Measurements from ENCODE around the gene TUFT1. TPM values are rescaled to one million over a fixed set of nuclear protein-coding genes. Genes with fewer than 3 reads are reported as not detected.
A peak's percentile ranks its signal among the peaks of the same experiment; 100 is the strongest.
"Not testable (repeated sequence)": the region's sequence is repeated elsewhere in the genome, so short reads cannot be mapped to it uniquely, and the experiment has no call there.

Gene TUFT1
- polyA plus RNA-seq, 1 donor = 9.5 TPM

DNA sequence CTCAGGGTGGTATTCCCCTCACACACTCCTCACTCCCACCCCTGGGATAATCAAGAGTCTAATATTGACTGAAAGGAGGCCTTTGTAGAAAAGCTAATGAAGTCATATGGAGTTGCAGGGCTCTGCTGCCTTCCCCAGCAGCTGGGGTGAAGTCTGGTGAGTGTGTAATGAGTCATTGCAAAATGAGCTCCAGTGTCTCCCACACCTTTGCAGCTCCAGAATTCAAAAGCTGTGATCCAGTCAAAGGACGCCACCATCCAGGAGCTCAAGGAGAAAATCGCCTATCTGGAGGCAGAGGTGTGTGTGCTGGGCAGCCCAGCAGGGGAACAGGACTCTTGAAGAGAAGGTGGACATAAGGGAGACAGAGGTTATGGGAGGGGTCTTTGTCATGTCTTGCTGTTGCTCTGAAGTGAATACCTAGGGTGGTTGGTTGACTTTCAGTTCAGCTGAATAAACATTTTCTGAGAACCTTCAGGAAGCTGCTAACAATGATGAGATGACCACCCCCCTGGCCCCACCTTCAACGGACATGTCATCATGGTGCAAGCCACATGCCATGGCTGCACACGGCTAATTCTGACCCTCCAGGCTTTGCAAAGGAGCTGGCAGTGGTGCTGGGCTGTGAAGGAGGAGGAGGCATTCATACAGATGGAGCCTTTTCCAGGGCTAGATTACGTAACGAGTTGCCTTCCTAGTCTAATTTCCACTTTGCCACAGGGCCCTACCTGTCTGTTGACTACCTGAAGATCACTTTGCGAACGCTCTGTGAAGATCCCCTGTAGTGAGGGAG is 39.5 kb downstream of the TUFT1 start:
- DNase-seq (ENCODE audit: low read depth) = no peak

DNA sequence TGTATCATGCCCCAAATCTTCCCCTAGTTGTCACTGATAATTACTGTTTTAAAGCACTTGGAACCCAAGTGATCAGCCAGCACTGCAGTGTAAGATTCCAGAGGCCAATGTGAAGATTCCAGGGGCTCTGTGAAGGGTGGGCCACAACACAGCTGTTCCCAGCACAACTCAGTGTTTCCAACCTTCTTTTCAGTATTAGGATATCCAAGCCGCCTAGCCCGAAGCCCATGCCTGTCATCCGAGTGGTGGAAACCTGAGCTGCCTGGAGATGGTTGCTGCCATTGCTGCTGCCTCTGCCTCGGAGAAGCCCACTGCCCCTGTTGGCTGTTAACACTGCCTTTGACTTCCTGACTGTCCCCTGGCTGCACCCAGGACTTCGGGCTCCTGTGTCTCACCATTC is 41.3 kb downstream of the TUFT1 start:
- peak; percentile 20 for DNase-seq (ENCODE audit: low read depth)

DNA sequence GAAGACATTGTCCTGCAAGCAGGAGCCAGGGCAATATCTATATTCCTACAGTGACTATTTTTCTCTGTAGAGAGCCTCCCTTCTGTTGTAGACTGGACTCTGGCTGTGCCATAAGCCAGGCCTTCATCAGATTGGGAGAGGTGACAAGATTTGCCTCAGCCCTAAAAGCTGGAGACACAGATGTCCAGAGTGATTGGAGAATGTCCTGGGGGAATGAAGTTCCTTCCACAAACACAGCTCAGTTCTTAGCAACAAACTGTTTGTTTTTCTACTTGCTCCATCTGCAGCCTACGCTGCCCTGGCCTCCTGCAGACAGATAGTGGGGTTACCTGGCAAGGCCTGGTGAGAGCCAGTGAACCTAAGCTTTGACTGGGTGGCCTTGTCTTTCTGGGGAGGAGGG is 41.8 kb downstream of the TUFT1 start:
- DNase-seq (ENCODE audit: low read depth) = peak; percentile 63

DNA sequence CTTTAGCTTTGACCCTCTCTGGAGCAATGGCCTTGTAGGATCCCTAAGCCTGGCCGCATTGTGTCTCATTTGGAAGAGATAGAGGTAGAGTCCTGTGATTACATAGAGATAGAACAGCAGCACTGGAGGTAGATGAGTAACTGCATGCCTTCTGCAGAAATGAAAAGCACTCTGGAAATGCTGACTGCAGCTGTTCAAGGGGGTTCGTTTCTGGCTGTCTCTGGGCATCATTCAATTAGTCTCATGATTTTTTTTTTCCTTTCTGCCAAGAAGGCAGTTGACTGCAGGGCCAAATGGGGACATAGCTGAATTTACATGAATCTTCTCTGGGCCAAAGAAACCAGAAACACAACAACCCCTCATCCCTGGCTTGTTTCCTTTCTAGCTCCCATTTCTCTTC is 43.7 kb downstream of the TUFT1 start:
- DNase-seq (ENCODE audit: low read depth) = no peak

DNA sequence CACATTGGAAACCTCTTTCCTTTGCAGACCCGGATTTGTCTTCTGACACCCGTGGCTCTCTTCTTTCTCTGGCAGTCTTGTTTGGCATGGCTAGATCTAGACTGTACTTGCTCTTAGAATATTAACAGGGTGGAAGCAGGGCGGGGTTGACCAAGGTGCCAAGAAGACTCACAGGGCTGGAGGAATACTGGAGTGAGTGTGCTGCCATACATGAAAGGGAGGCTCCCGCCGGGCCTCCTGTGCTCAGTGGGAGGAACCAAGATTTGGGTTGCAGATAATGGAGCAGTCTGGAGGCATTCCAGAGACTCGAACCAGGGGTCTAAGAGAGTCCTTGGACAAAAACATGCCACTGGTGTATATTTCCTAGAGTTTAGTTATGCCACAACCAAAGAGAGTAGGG is 44.2 kb downstream of the TUFT1 start:
- no peak for DNase-seq (ENCODE audit: low read depth)

DNA sequence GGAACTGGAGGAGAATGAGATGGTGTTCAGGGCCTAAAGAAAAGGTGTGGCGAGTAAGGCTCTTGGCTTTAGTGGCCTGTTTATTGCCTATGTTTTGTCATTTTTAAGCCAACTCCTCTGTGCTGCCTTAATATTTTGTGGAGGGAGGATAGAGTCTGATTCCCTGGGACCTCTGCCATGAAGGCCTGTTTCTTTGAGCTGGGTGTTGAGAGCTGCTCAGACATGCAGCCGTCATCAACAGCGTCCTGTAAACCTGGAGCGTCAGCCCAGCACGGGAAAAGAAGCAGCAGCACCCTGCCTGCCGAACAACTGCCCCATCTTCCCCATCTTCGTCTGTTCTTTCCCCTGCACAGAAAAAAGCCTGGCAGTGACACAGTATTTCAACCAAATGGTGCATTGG is 44.7 kb downstream of the TUFT1 start:
- no peak for DNase-seq (ENCODE audit: low read depth)

DNA sequence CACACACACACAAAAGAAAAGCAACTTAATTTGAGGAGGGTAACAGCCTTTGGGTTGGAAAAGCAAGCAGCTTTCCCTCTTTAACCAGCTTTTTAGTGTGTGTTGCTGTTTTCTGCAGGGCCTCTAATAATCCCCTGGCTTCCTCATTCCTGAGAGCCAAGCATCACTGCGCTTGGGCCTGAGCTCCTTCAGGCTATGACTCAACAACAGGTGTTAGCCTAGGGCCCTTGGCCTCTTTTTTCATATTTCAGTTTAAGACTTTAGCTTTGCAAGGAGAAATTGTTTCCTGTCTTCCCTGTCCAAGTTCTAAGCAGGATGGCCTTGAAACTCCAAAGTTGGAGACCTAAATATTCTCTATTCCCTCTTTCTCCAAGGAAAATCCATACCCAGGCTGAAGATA is 45.5 kb downstream of the TUFT1 start:
- peak; percentile 34 for DNase-seq (ENCODE audit: low read depth)

DNA sequence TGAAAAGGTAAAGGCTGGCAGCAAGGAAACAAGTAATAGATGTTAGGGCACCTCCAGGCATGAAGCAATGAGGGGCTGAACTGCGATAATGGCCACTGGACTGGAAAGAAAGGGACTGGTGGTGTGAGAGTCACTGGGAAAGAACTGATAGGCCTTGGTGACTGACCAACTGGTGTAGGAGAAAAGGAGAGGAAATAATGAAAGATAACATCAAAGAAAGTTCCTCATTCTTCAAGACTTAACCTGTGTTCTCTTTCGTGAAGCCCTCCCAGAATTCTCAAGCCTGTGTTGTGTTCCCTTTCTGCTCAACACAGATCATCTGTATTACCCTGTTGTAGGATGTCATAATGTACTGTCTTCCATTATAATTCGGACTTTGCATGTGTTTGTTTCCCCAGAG is 50.9 kb downstream of the TUFT1 start:
- DNase-seq (ENCODE audit: low read depth) = no peak

DNA sequence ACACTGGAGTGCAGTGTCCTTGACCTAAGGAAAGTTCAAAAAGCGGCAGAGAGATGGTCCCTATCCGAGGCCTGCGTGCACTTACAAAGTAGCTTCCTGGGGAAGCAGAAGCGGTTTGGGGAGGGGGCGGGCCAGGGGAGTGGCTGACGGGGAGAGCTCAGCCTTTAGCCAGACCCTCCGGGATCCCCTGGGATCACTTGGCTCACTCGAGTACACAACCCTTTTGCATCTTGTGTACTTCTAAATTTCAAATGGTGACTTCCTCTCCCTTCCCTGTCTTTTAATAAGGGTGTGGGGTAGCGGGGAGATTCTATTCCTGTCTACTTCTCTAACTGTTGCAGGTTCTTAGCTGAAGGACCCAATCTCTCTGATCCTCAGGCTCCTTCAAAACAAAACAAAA is 53.6 kb downstream of the TUFT1 start:
- DNase-seq (ENCODE audit: low read depth) = no peak

DNA sequence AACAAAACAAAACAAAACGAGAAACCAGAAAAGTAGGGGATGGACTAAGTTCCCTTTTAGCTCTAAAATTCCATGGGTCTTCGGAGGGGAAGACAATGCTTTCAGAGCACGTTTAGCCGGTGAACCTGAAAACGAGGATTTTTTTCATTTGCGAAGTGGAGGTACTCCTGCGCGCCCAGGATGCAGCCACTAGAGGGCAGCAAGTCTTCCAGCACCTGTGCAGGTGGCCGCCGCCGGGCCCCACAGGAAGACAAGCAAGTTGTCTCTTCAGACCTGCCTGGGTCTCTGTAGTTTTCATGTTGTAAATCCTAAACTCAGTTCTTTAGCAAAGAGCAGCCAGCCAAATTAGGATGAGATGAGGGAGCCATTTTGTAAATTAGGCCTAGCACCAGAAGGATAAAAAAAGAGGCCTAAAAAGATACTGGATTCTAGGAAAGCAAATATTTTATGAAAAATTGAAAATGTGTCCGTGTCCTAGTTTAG is 54.1 kb downstream of the TUFT1 start:
- no peak for DNase-seq (ENCODE audit: low read depth)

DNA sequence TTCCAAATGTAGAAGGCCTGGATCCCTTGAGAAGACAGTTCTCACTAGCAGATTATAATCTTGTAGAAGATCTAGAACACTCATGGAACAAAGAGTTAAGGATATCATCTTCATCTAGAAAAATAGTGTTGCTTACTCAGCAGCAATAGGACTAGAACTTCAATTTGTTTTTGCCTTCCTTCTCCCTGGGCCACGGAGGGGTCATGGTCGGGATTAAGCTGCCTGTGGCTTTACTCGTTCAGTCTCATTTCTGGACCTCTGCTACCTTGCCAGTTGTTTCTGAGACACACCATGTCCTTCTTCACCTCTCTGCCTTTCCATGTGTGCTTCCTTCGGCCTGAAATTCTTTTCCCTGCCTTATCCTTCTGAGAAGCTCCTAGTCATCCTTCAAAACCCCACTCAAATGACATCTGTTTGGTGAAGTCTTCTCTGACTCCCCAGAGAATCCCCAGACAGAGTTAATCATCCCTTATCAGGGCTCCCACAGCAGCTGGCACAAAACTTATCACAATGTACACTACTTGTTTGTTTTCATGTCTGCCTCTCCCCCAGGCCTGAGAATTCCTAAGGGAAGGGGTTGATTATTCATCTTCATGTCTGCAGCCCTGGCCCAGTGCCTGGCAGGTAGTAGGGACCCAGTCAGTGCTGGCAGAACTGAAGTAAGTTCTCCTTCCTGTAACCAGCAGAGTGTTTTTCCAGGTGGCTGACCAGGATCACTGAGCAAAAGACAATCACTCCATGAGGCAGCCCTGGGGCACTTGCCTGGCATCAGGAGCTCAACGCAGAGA is 56.3 kb downstream of the TUFT1 start:
- DNase-seq (ENCODE audit: low read depth) = no peak

DNA sequence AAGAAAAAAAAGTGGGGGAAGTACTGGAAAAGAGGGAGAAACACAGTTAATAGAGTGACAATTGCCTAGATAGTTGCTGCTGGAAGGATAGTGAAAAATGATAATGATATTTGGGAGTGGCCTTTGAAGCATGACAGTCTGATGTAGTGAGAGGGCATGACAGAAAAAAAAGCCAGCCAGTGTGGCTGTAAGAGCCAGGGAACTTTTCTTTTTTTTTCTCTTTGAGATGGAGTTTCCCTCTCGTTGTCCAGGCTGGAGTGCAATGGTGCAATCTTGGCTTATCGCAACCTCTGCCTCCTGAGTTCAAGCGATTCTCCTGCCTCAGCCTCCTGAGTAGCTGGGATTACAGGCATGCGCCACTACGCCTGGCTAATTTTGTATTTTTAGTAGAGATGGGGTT is 62.4 kb downstream of the TUFT1 start:
- DNase-seq (ENCODE audit: low read depth) = not testable (repeated sequence)

DNA sequence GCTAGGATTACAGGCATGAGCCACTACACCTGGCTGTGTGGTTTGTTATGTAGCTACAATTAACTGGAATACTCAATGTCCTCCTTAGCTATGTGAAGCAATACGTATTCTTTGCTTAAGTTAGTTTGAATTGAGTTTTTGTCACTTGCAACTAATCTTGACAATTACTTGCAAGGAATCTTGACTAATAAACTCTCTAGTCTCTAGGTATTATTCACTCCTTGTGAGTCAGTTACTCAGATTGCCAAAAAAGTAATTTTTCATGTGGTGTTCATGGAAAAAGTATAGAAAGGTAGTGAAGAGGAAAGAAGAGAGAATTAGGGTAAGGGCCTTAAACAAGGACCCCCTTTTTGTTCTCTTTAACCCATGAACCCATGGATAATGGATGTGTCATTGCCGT is 64.2 kb downstream of the TUFT1 start:
- no peak for DNase-seq (ENCODE audit: low read depth)

DNA sequence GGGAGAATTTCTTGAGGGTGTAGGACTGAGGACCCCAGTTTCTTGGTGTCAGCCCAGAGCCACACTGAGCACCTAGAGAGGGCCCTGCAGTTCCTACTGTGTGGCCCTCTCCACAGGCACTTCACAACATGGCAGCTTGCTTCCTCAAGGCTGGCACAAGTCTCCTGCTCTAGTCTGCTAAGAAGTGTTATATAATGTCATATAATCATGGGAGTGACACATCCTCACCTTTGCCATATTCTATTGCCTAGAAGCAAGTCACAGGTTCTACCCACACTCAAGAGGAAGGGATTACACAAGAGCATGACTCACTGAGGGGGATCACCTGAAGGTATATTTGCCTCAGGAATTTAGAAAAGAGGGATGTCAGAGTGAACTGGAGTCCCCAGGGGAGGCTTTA is 66.3 kb downstream of the TUFT1 start:
- DNase-seq (ENCODE audit: low read depth) = no peak

DNA sequence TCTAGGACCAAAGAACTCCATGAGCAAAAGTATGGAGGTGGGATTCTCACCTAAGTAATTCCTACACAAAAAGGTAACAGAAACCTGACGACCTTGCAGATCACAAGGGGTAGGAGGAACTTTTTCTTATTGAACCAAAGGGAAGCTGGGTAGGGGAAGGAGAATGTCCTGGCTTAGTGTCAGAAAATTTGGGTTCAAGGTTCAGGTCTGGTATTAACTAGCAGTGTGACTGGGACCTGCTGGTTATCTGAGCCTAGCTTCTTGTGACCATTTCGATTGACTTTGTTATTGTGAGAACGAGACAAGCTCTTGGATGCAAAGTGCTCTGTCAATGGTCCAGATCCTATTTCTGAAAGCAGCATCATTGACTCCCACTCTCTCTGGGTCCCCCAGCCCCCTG is 66.7 kb downstream of the TUFT1 start:
- no peak for DNase-seq (ENCODE audit: low read depth)

DNA sequence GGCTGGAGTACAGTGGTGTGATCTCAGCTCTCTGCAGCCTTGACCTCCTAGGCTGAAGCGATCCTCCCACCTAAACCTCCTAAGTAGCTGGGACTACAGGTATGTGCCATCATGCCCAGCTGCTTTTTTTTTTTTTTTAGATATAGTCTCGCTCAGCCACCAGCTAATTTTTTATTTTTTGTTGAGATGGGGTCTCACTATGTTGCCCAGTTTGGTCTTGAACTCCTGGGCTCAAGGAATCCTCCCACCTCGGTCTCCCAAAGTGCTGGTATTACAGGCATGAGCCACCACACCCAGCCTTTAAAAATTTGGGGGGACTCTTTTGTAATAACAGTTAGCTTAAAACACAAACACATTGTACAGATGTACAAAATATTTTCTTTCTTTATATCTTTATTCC is 70.0 kb downstream of the TUFT1 start:
- DNase-seq (ENCODE audit: low read depth) = no peak

DNA sequence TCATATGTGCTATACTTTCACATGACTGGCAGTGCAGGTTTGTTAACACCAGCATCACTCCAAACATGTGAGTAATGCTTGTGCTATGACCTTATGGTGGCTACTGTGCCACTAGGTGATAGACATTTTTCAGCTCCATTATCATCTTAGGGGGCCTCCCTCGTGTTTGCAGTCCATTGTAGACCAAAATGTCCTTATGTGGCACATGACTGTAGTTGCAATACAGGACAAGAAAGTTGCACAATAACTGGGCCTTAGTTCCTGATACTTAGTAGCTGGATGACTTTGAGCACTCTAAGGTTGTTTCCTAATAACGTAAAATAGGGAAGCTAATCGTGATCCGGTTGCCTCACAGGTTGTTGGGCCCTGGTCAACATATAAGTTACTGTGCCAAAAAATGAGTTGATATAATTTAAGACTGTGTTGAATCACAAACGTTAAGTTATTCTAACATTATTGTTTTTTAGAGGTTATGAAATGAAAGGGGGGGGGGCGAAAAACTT is 71.2 kb downstream of the TUFT1 start:
- no peak for DNase-seq (ENCODE audit: low read depth)

DNA sequence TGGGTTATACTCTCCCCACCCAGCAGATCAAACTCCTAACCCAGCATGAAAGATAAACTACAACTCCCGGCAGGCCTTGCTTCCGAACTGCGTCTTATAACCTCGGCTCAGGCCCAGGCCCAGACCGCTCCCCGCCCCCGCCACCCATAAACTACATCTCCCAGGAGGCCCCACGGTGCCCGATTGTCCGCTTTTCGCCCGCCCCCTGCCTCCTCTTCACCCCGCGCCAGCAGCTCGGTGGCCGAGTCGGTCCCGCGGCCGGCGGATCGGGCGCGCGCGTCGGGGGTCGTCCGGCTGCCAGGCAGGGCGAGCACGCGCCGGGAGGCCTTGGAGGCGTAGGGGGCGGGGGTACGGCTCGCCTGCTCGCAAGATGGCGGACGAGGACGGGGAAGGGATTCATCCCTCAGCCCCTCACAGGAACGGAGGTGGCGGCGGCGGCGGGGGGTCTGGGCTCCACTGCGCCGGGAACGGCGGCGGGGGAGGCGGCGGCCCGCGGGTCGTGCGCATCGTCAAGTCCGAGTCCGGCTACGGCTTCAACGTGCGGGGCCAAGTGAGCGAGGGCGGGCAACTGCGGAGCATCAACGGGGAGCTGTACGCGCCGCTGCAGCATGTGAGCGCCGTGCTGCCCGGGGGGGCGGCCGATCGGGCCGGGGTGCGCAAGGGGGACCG is 71.9 kb downstream of the TUFT1 start, which contains the start of gene SNX27:
SNX27 (plus strand) TSS at position 219 of the 669 bp plus-strand sequence; CDS start at position 371, 152 bp downstream.
- peak; percentile 77 for DNase-seq (ENCODE audit: low read depth)

DNA sequence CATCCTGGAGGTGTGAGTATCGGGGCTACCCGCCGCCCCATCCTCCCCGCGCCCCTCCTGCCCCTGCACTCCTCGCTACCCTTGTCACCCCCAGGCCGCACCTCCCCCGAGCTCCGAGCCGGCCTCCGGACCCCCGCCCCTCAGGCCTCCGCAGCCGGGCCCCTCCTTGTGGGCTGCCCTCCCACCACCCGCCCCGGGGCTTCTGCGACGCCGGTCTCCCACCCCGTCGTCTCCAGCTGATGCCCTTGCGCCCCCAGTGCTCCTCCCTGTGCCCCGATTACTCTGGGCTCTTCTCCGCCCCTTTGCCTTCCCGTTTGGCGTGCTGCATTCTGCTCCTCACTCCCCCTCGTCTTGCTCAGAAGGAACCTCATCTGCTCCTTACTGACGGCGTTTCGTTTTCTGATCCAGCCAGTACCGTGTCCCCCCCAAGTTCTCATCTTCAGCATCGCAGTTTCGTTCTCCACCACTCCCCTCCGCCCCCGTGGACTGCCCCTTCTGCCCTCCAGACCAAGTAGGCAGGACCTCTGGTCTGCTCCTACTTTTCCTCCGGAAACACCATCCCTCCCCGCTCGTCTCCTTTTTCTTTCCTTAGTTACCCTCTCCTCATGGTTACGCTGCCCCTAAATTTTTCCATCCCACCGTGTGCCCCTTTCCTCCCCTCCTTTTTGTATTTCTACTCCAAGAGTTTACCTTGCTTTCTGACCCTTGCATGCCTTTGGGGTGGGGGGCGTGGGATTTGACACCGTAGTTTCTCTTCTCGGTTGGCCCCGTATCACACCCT is 72.6 kb downstream of the TUFT1 start:
- no peak for DNase-seq (ENCODE audit: low read depth)

DNA sequence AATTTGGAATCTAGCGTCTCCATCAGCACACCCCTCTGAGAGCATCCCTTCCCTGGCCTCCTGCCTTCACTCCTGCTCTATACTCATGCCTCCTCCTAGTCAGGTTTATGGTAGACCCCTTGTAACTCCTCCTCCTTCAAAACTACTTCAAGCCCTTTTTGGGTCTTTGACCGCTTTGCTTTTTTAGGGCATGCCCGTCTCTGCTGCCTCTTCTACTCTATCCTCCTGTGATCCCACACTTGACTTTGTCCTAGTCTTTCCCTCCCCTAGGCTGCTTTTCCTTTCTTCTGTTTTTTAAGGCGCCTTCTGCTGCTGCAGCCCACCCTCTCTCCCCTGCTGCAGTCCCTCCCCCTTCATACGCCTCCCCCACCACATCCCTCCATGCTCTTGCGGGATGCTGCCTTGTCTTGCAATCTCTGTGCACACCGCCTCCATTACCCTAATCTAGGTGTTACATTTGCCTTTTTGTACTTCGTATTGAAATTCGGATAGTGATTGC is 73.2 kb downstream of the TUFT1 start:
- DNase-seq (ENCODE audit: low read depth) = no peak

Data from forelimb muscle (tissue), 1 donor.